Measurements from ENCODE around the gene PCAT6. TPM values are rescaled to one million over a fixed set of nuclear protein-coding genes. Genes with fewer than 3 reads are reported as not detected.
A peak's percentile ranks its signal among the peaks of the same experiment; 100 is the strongest.

The PCAT6 gene
- total RNA-seq, 1 experiment from 2014 or later = not detected

GRCh38 chr1:202848191-202848542 is 37.4 kb downstream of the PCAT6 start:
- DNase-seq (ENCODE audit: low read depth) = no peak

- DNase-seq (ENCODE audit: low read depth) = no peak
Measured at GRCh38 chr1:202850593-202851362, 40.0 kb downstream of the PCAT6 start.

GRCh38 chr1:202852163-202852904 is 41.6 kb downstream of the PCAT6 start:
- peak; percentile 48 for DNase-seq (ENCODE audit: low read depth)

- no peak for DNase-seq (ENCODE audit: low read depth)
Measured at GRCh38 chr1:202854787-202855186, 44.0 kb downstream of the PCAT6 start.

- DNase-seq (ENCODE audit: low read depth) = no peak
Measured at GRCh38 chr1:202856014-202856413, 45.3 kb downstream of the PCAT6 start.

- DNase-seq (ENCODE audit: low read depth) = no peak
Measured at GRCh38 chr1:202857136-202857610, 46.4 kb downstream of the PCAT6 start.

- DNase-seq (ENCODE audit: low read depth) = peak; percentile 20
Measured at GRCh38 chr1:202858331-202858730, 47.6 kb downstream of the PCAT6 start.

GRCh38 chr1:202858789-202859414 is 48.1 kb downstream of the PCAT6 start:
- DNase-seq (ENCODE audit: low read depth) = no peak

- no peak for DNase-seq (ENCODE audit: low read depth)
Measured at GRCh38 chr1:202860744-202861419, 50.1 kb downstream of the PCAT6 start.

Other genes starting within 250 kb of the PCAT6 start
- not detected in 2 replicates for gene SYT2, start 100.5 kb upstream of the PCAT6 start, total RNA-seq (2014; rRNA removed)
- 30.4 and 34.4 TPM in 2 replicates for gene KDM5B, start 2.5 kb upstream of the PCAT6 start, total RNA-seq (2014; rRNA removed)
- 6.6 and 7.1 TPM in 2 replicates for gene RABIF, start 78.2 kb downstream of the PCAT6 start, total RNA-seq (2014; rRNA removed)
- gene KLHL12, start 116.3 kb downstream of the PCAT6 start, total RNA-seq (2014; rRNA removed) = 30.7 and 35.6 TPM in 2 replicates
- gene ADIPOR1, start 147.4 kb downstream of the PCAT6 start, total RNA-seq (2014; rRNA removed) = 95.3 and 102 TPM in 2 replicates
- 84.9 and 114 TPM in 2 replicates for gene CYB5R1, start 156.3 kb downstream of the PCAT6 start, total RNA-seq (2014; rRNA removed)
- 67.0 and 73.5 TPM in 2 replicates for gene TMEM183A, start 196.4 kb downstream of the PCAT6 start, total RNA-seq (2014; rRNA removed)
- gene PPFIA4, start 215.5 kb downstream of the PCAT6 start, total RNA-seq (2014; rRNA removed) = 24.1 and 33.2 TPM in 2 replicates

Measured in LHCN-M2 (cell line).